Fibroblast of peridontal ligament (primary cell): ENCODE measurements around the gene AIFM2.
"Not testable (repeated sequence)": the region's sequence is repeated elsewhere in the genome, so short reads cannot be mapped to it uniquely, and the experiment has no call there.

Experiments
- DNase-seq: peaks from one replicate; pipeline ENCODE4 v3.0.0-alpha.2; 2010; ENCODE audit errors: extremely low read depth

AIFM2 gene

GRCh38 chr10:70132098-70133029 lies at the start of gene AIFM2:
TSS of gene AIFM2 (minus strand) at chr10:70132825. CDS start at chr10:70124084, 8,741 bp downstream.
- DNase-seq = peak; percentile 52

- DNase-seq = not testable (repeated sequence)
These were observed 46.6 kb upstream of the AIFM2 start for GRCh38 chr10:70179209-70179608.

- DNase-seq = no peak
These were observed 45.6 kb upstream of the AIFM2 start for GRCh38 chr10:70178139-70178725.

- DNase-seq = no peak
These were observed 43.8 kb upstream of the AIFM2 start for GRCh38 chr10:70176441-70176840.

- DNase-seq = peak; percentile 19
These were observed 42.9 kb upstream of the AIFM2 start for GRCh38 chr10:70175516-70175915.

GRCh38 chr10:70174058-70174741 lies 41.6 kb upstream of the AIFM2 start:
- no peak for DNase-seq

- peak; percentile 23 for DNase-seq
These were observed 37.2 kb upstream of the AIFM2 start for GRCh38 chr10:70169649-70170364.

GRCh38 chr10:70169011-70169410 lies 36.4 kb upstream of the AIFM2 start:
- DNase-seq = peak; percentile 29

GRCh38 chr10:70167246-70167645 lies 34.6 kb upstream of the AIFM2 start:
- no peak for DNase-seq

- no peak for DNase-seq
These were observed 33.8 kb upstream of the AIFM2 start for GRCh38 chr10:70166394-70166793.

- no peak for DNase-seq
These were observed 31.5 kb upstream of the AIFM2 start for GRCh38 chr10:70164163-70164562.

- DNase-seq = no peak
These were observed 30.8 kb upstream of the AIFM2 start for GRCh38 chr10:70163448-70163847.

GRCh38 chr10:70162892-70163201 lies 30.2 kb upstream of the AIFM2 start:
- DNase-seq = peak; percentile 11

- peak; percentile 7 for DNase-seq
These were observed 29.7 kb upstream of the AIFM2 start for GRCh38 chr10:70162151-70162891.

GRCh38 chr10:70160798-70161197 lies 28.2 kb upstream of the AIFM2 start:
- no peak for DNase-seq

- DNase-seq = not testable (repeated sequence)
These were observed 26.7 kb upstream of the AIFM2 start for GRCh38 chr10:70159366-70159765.

- DNase-seq = no peak
These were observed 25.5 kb upstream of the AIFM2 start for GRCh38 chr10:70158113-70158512.

- no peak for DNase-seq
These were observed 22.7 kb upstream of the AIFM2 start for GRCh38 chr10:70155255-70155838.

GRCh38 chr10:70148516-70148915 lies 15.9 kb upstream of the AIFM2 start:
- no peak for DNase-seq

- DNase-seq = no peak
These were observed 14.6 kb upstream of the AIFM2 start for GRCh38 chr10:70147259-70147625.
